Measurements from ENCODE around the gene GRK1. TPM values are rescaled to one million over a fixed set of nuclear protein-coding genes. Genes with fewer than 3 reads are reported as not detected.

Gene GRK1
- total and polyA plus RNA-seq, 10 donors: not detected

GRCh38 chr13:113742445-113743120 is 75.6 kb downstream of the GRK1 start:
- peaks cover 5 to 26% (median 14%) of the 10 kb centered on the region in 6 donors for H3K4me1 ChIP-seq
- TF ChIP-seq POLR2AphosphoS5 (IDR thresholded peaks at IDR 0.05): no peak
- no peak for TF ChIP-seq CTCF (IDR thresholded peaks at IDR 0.05 in 8 of 11, conservative IDR thresholded peaks at IDR 0.05 in 3 of 11)
- no peak for TF ChIP-seq POLR2A (IDR thresholded peaks at IDR 0.05)
- no peak overlapping the region for H3K27ac ChIP-seq
- no peaks in the 10 kb centered on the region for H3K36me3 ChIP-seq
- H3K4me3 ChIP-seq: no peak overlapping the region
- DNase-seq: peak; percentile 62
- 58 to 78% (median 67%) methylated on average over 20 to 21 of the region's 21 CpGs for WGBS, 5 donors
- intact Hi-C loops (cut with DNase I; ENCODE audit: low total_unique reads): no loop called here
- H3K27me3 ChIP-seq (replicated peaks in 1 of 7): peaks cover 0 to 56% (median 27%) of the 10 kb centered on the region in 7 donors
- no peaks in the 10 kb centered on the region for H3K9me3 ChIP-seq

- intact Hi-C loops (cut with DNase I; ENCODE audit: low total_unique reads): no loop called here
- Histone ChIP-seq H3K27me3 (replicated peaks in 1 of 7) (peaks cover 0 to 52% (median 27%) of the 10 kb centered on the region in 7 donors), H3K27ac (no peak overlapping the region), H3K4me1 (peaks cover 5 to 26% (median 14%) of the 10 kb centered on the region in 6 donors), H3K36me3 (no peaks in the 10 kb centered on the region), H3K9me3 (no peaks in the 10 kb centered on the region), H3K4me3 (no peak overlapping the region)
- TF ChIP-seq POLR2A (IDR thresholded peaks at IDR 0.05) (no peak), CTCF (IDR thresholded peaks at IDR 0.05 in 8 of 11, conservative IDR thresholded peaks at IDR 0.05 in 3 of 11) (no peak), POLR2AphosphoS5 (IDR thresholded peaks at IDR 0.05) (no peak)
- 85 to 91% (median 89%) methylated on average over 16 to 24 of the region's 24 CpGs for WGBS, 5 donors
- peak; percentile 56 for DNase-seq
Observed at GRCh38 chr13:113743366-113744195, 76.6 kb downstream of the GRK1 start.

- DNase-seq: peak; percentile 52
- Histone ChIP-seq H3K36me3 (no peaks in the 10 kb centered on the region), H3K27me3 (replicated peaks in 1 of 7) (peaks cover 0 to 44% (median 23%) of the 10 kb centered on the region in 7 donors), H3K4me1 (peaks cover 5 to 26% (median 14%) of the 10 kb centered on the region in 6 donors), H3K9me3 (no peaks in the 10 kb centered on the region), H3K4me3 (no peak overlapping the region), H3K27ac (no peak overlapping the region)
- WGBS, 5 donors: 85 to 88% (median 86%) methylated on average over 21 of the region's 21 CpGs
- TF ChIP-seq POLR2AphosphoS5 (IDR thresholded peaks at IDR 0.05) (no peak), CTCF (IDR thresholded peaks at IDR 0.05 in 8 of 11, conservative IDR thresholded peaks at IDR 0.05 in 3 of 11) (no peak), POLR2A (IDR thresholded peaks at IDR 0.05) (no peak)
- intact Hi-C loops (cut with DNase I; ENCODE audit: low total_unique reads): no loop called here
Observed at GRCh38 chr13:113744197-113745000, 77.4 kb downstream of the GRK1 start.
